GM23338 (cell line): ENCODE results near the gene NHEJ1. TPM values are rescaled to one million over a fixed set of nuclear protein-coding genes. Genes with fewer than 3 reads are reported as not detected.

Experiments used
- ATAC-seq: fragments of 200-7000 bp; cut with Tn5 transposase; 3 replicates; pipeline ENCODE4 v1.9.1; 2020
- DNase-seq: peaks from one replicate; pipeline ENCODE4 v3.0.0-alpha.2; 2015; ENCODE audit warnings: low spot score
- H2AFZ ChIP-seq: fragments of 200-600 bp; sonication (generic); 2 replicates; pipeline ENCODE4 v1.8.0; 2016; ENCODE audit warnings: antibody characterized with exemption, mild to moderate bottlenecking, moderate library complexity
- H3F3A ChIP-seq: fragments of 200-600 bp; sonication (generic); replicated peaks from 2 replicates; pipeline ENCODE4 v1.8.0; 2017; ENCODE audit warnings: antibody characterized with exemption, mixed run types, low read depth
- H3K27ac ChIP-seq: fragments of 200-600 bp; sonication (generic); 2 replicates; pipeline ENCODE4 v1.6.1; 2016; ENCODE audit warnings: low read depth
- H3K27me3 ChIP-seq: fragments of 200-600 bp; sonication (generic); 2 replicates; pipeline ENCODE4 v1.8.0; 2016; ENCODE audit warnings: mild to moderate bottlenecking, mixed run types, moderate library complexity; ENCODE audit not compliant: insufficient read depth
- H3K36me3 ChIP-seq: fragments of 200-600 bp; sonication (generic); 2 replicates; pipeline ENCODE4 v1.8.0; 2016; ENCODE audit warnings: mild to moderate bottlenecking; ENCODE audit not compliant: insufficient read depth
- H3K4me1 ChIP-seq: fragments of 200-600 bp; sonication (generic); 2 replicates; pipeline ENCODE4 v1.8.0; 2016; ENCODE audit warnings: mild to moderate bottlenecking, moderate library complexity; ENCODE audit not compliant: insufficient read depth
- H3K4me2 ChIP-seq: fragments of 200-600 bp; sonication (generic); 2 replicates; pipeline ENCODE4 v1.7.1; 2017; ENCODE audit warnings: mixed run types
- H3K4me3 ChIP-seq: fragments of 200-600 bp; sonication (generic); 2 replicates; pipeline ENCODE4 v1.6.1; 2016; ENCODE audit warnings: mixed run types
- H3K79me2 ChIP-seq: fragments of 200-600 bp; sonication (generic); replicated peaks from 2 replicates; pipeline ENCODE4 v1.8.0; 2017; ENCODE audit warnings: mild to moderate bottlenecking; ENCODE audit not compliant: insufficient read depth
- H3K9me2 ChIP-seq: fragments of 200-600 bp; sonication (generic); 2 replicates; pipeline ENCODE4 v1.8.0; 2017; ENCODE audit not compliant: insufficient read depth
- H4K20me1 ChIP-seq: fragments of 200-600 bp; sonication (generic); replicated peaks from 2 replicates; pipeline ENCODE4 v1.8.0; 2017; ENCODE audit warnings: mild to moderate bottlenecking; ENCODE audit not compliant: insufficient read depth
- H3K27ac Mint-ChIP-seq: 2 replicates; pipeline ENCODE4 v1.8.0; 2020; ENCODE audit warnings: inconsistent platforms, mild to moderate bottlenecking, moderate library complexity, mixed read lengths
- H3K27me3 Mint-ChIP-seq: 3 replicates; pipeline ENCODE4 v1.8.0; 2022; ENCODE audit warnings: low read depth, mild to moderate bottlenecking, moderate library complexity, mixed read lengths, inconsistent platforms; ENCODE audit not compliant: insufficient read depth, poor library complexity
- H3K36me3 Mint-ChIP-seq: 3 replicates; pipeline ENCODE4 v1.8.0; 2021; ENCODE audit warnings: low read depth, mild to moderate bottlenecking, inconsistent platforms, moderate library complexity, mixed read lengths
- H3K4me1 Mint-ChIP-seq: 3 replicates; pipeline ENCODE4 v1.8.0; 2020; ENCODE audit warnings: mild to moderate bottlenecking, inconsistent platforms, mixed read lengths
- H3K4me3 Mint-ChIP-seq: 3 replicates; pipeline ENCODE4 v1.8.0; 2021; ENCODE audit warnings: moderate library complexity, mild to moderate bottlenecking, inconsistent platforms, mixed read lengths
- H3K9me3 Mint-ChIP-seq: 3 replicates; pipeline ENCODE4 v1.8.0; 2020; ENCODE audit warnings: moderate library complexity, mild to moderate bottlenecking, inconsistent platforms, mixed read lengths
- EZH2phosphoT487 ChIP-seq: fragments of 200-600 bp; sonication (generic); IDR thresholded peaks from one replicate; pipeline ENCODE4 v1.8.1; 2018; ENCODE audit warnings: antibody characterized with exemption; ENCODE audit not compliant: unreplicated experiment
- JUNB ChIP-seq: IDR thresholded peaks from one replicate; pipeline ENCODE4 v1.6.1; 2016; ENCODE audit warnings: antibody characterized with exemption; ENCODE audit not compliant: unreplicated experiment
- NANOG ChIP-seq: IDR thresholded peaks from 2 replicates; pipeline ENCODE4 v1.6.1; 2016; ENCODE audit warnings: antibody characterized with exemption, borderline replicate concordance
- POLR2AphosphoS5 ChIP-seq: IDR thresholded peaks from 2 replicates; pipeline ENCODE4 v1.6.1; 2016; ENCODE audit warnings: antibody characterized with exemption, low read depth
- STAT1 ChIP-seq: IDR thresholded peaks from one replicate; pipeline ENCODE4 v1.6.1; 2016; ENCODE audit warnings: antibody characterized with exemption; ENCODE audit not compliant: unreplicated experiment
- polyA plus RNA-seq: library from polyadenylated mRNA; unstranded; fragments of >200 nt; fragmentation: Nextera tagmentation; extraction: Ambion mirVana; gene quantifications from 2 replicates; pipeline ENCODE4 v1.2.1, GENCODE V29; 2016
- total RNA-seq: library from RNA; depleted of rRNA; stranded (reverse); fragments of >200 nt; shearing (Covaris generic); gene quantifications from 2 replicates; pipeline ENCODE4 v1.2.3, GENCODE V29; 2014
- TF ChIP-seq, protein P1 (sequence below): IDR thresholded peaks from one replicate; pipeline ENCODE4 v1.6.1; 2018; ENCODE audit warnings: antibody characterized with exemption; ENCODE audit not compliant: unreplicated experiment
- TF ChIP-seq, protein P2 (sequence below): fragments of 250-450 bp; sonication (Bioruptor Pico); IDR thresholded peaks from 2 replicates; pipeline ENCODE4 v1.5.0; 2020; ENCODE audit warnings: mild to moderate bottlenecking, moderate library complexity

NHEJ1 gene
- total and polyA plus RNA-seq, 2 experiments from 2014 or later = 19.6 to 30.6 TPM

DNA sequence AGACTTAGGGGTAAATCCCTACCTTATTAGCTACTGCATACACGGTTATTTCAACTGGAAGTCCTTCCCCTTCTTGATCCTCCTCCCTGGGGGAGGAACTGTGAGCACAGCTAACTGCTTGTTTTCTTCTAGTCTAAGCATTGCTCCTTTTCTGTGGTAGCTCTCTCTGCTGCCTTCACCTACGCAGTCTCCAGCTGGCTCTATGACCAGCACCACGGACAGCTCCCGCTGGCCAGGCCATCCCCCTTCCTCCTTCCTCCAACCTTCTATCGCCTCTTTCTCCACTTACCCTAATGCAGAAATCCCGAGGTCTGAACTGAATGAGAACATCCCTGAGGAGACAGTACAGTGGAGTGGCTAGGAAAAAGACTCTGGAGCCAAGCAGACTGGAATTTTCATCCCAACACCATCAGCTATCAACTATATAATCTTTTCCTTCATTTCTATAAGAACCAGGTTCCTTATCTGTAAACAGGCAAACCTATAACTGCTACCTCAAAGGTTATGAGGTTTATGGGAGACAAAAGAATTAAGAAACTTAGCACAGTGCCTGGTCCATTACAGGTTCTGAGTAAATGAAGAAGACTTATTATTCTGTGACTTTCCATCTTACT lies 114.6 kb downstream of the NHEJ1 start:
- H3K4me3 Mint-ChIP-seq = no peak overlapping the region
- no peak overlapping the region for H3K4me2 ChIP-seq
- peak; percentile 92 for ATAC-seq
- H3K36me3 Mint-ChIP-seq = no peaks in the 10 kb centered on the region
- no peaks in the 10 kb centered on the region for H3K79me2 ChIP-seq
- no peaks in the 10 kb centered on the region for H3K9me2 ChIP-seq
- peaks cover 9% of the 10 kb centered on the region for H3K27me3 Mint-ChIP-seq
- no peak overlapping the region for H3K27ac Mint-ChIP-seq
- H2AFZ ChIP-seq = no peak overlapping the region
- H3K4me1 Mint-ChIP-seq = peaks cover 6% of the 10 kb centered on the region; the same call in 1 of the 3 replicates
- H3K36me3 ChIP-seq = no peaks in the 10 kb centered on the region
- no peak for TF ChIP-seq JUNB
- TF ChIP-seq, protein P1, sequence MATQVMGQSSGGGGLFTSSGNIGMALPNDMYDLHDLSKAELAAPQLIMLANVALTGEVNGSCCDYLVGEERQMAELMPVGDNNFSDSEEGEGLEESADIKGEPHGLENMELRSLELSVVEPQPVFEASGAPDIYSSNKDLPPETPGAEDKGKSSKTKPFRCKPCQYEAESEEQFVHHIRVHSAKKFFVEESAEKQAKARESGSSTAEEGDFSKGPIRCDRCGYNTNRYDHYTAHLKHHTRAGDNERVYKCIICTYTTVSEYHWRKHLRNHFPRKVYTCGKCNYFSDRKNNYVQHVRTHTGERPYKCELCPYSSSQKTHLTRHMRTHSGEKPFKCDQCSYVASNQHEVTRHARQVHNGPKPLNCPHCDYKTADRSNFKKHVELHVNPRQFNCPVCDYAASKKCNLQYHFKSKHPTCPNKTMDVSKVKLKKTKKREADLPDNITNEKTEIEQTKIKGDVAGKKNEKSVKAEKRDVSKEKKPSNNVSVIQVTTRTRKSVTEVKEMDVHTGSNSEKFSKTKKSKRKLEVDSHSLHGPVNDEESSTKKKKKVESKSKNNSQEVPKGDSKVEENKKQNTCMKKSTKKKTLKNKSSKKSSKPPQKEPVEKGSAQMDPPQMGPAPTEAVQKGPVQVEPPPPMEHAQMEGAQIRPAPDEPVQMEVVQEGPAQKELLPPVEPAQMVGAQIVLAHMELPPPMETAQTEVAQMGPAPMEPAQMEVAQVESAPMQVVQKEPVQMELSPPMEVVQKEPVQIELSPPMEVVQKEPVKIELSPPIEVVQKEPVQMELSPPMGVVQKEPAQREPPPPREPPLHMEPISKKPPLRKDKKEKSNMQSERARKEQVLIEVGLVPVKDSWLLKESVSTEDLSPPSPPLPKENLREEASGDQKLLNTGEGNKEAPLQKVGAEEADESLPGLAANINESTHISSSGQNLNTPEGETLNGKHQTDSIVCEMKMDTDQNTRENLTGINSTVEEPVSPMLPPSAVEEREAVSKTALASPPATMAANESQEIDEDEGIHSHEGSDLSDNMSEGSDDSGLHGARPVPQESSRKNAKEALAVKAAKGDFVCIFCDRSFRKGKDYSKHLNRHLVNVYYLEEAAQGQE = peak; percentile 96
- H3F3A ChIP-seq = no peaks in the 10 kb centered on the region
- H3K4me1 ChIP-seq = no peaks in the 10 kb centered on the region; the same call in 1 of the 2 replicates
- no peaks in the 10 kb centered on the region for H4K20me1 ChIP-seq
- H3K9me3 Mint-ChIP-seq = no peaks in the 10 kb centered on the region
- no peak overlapping the region for H3K4me3 ChIP-seq
- H3K27me3 ChIP-seq = 0 out of 2 replicates have a peak, but pooled peaks cover 7% of the 10 kb centered on the region
- peak; percentile 81 for DNase-seq
- no peak overlapping the region for H3K27ac ChIP-seq

DNA sequence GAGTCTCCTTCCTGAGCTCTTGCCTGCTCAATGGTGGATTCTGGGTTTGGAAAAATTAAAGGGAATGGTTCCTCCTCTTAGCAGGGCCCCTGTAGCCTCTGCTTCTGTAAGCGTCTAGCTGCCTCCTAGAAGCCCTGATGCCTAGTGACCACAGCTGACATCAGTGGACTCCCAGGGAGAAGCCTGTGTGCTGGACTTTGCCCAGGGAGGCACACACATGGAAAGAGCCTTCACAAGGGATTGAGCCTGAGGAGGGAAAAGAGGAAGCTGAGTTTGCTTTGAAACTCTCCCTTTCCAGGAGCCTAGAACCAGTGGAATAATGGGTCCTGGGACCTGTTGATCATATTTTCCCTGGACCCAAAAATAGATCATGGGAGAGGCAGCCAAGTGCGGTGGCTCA lies 117.9 kb downstream of the NHEJ1 start:
- Histone ChIP-seq H3K4me3 (no peak overlapping the region), H3K9me2 (no peaks in the 10 kb centered on the region), H3K27ac (no peak overlapping the region), H3F3A (no peaks in the 10 kb centered on the region), H2AFZ (no peak overlapping the region), H3K27me3 (0 out of 2 replicates have a peak, but pooled peaks cover 4% of the 10 kb centered on the region), H3K4me1 (no peaks in the 10 kb centered on the region; the same call in 1 of the 2 replicates), H4K20me1 (no peaks in the 10 kb centered on the region), H3K36me3 (no peaks in the 10 kb centered on the region), H3K4me2 (no peak overlapping the region), H3K79me2 (no peaks in the 10 kb centered on the region)
- peaks cover 6% of the 10 kb centered on the region; the same call in 1 of the 3 replicates for H3K4me1 Mint-ChIP-seq
- no peak overlapping the region for H3K27ac Mint-ChIP-seq
- ATAC-seq (no peak), DNase-seq (no peak)
- peaks cover 10% of the 10 kb centered on the region for H3K27me3 Mint-ChIP-seq
- no peaks in the 10 kb centered on the region for H3K9me3 Mint-ChIP-seq
- no peak overlapping the region for H3K4me3 Mint-ChIP-seq
- H3K36me3 Mint-ChIP-seq = no peaks in the 10 kb centered on the region
- TF ChIP-seq POLR2AphosphoS5 (no peak), STAT1 (no peak), NANOG (no peak), EZH2phosphoT487 (no peak)
- TF ChIP-seq, protein P1 = no peak
- TF ChIP-seq, protein P2, sequence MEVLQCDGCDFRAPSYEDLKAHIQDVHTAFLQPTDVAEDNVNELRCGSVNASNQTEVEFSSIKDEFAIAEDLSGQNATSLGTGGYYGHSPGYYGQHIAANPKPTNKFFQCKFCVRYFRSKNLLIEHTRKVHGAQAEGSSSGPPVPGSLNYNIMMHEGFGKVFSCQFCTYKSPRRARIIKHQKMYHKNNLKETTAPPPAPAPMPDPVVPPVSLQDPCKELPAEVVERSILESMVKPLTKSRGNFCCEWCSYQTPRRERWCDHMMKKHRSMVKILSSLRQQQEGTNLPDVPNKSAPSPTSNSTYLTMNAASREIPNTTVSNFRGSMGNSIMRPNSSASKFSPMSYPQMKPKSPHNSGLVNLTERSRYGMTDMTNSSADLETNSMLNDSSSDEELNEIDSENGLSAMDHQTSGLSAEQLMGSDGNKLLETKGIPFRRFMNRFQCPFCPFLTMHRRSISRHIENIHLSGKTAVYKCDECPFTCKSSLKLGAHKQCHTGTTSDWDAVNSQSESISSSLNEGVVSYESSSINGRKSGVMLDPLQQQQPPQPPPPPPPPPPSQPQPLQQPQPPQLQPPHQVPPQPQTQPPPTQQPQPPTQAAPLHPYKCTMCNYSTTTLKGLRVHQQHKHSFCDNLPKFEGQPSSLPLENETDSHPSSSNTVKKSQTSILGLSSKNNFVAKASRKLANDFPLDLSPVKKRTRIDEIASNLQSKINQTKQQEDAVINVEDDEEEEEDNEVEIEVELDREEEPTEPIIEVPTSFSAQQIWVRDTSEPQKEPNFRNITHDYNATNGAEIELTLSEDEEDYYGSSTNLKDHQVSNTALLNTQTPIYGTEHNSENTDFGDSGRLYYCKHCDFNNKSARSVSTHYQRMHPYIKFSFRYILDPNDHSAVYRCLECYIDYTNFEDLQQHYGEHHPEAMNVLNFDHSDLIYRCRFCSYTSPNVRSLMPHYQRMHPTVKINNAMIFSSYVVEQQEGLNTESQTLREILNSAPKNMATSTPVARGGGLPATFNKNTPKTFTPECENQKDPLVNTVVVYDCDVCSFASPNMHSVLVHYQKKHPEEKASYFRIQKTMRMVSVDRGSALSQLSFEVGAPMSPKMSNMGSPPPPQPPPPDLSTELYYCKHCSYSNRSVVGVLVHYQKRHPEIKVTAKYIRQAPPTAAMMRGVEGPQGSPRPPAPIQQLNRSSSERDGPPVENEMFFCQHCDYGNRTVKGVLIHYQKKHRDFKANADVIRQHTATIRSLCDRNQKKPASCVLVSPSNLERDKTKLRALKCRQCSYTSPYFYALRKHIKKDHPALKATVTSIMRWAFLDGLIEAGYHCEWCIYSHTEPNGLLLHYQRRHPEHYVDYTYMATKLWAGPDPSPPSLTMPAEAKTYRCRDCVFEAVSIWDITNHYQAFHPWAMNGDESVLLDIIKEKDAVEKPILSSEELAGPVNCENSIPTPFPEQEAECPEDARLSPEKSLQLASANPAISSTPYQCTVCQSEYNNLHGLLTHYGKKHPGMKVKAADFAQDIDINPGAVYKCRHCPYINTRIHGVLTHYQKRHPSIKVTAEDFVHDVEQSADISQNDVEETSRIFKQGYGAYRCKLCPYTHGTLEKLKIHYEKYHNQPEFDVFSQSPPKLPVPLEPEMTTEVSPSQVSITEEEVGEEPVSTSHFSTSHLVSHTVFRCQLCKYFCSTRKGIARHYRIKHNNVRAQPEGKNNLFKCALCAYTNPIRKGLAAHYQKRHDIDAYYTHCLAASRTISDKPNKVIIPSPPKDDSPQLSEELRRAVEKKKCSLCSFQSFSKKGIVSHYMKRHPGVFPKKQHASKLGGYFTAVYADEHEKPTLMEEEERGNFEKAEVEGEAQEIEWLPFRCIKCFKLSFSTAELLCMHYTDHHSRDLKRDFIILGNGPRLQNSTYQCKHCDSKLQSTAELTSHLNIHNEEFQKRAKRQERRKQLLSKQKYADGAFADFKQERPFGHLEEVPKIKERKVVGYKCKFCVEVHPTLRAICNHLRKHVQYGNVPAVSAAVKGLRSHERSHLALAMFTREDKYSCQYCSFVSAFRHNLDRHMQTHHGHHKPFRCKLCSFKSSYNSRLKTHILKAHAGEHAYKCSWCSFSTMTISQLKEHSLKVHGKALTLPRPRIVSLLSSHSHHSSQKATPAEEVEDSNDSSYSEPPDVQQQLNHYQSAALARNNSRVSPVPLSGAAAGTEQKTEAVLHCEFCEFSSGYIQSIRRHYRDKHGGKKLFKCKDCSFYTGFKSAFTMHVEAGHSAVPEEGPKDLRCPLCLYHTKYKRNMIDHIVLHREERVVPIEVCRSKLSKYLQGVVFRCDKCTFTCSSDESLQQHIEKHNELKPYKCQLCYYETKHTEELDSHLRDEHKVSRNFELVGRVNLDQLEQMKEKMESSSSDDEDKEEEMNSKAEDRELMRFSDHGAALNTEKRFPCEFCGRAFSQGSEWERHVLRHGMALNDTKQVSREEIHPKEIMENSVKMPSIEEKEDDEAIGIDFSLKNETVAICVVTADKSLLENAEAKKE = no peak
